ENCODE results near the gene MYO6. TPM values are rescaled to one million over a fixed set of nuclear protein-coding genes. Genes with fewer than 3 reads are reported as not detected.

Gene MYO6
- total and polyA plus RNA-seq, 12 donors = 11.1 to 27.1 (median 16.2) TPM

DNA sequence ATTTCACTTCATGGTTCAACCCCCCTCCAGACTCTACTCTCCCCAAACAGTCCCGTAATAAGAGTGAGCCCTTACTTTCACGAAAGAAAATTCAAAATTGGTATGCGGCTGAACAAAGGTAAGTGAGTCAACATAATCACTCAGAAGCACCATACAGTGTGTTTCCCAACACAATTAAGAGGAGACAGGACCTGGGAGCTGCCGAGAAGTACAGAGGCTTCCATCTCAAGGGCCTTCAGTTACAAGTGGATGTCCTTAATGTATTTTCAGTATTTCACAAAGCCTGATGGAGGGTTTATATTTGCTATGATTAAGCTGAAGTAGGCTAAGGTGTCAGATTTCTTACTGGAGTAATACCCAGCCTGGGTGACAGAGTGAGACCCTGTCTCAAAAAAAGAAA lies 51.1 kb downstream of the MYO6 start:
- Histone ChIP-seq H3K9me3 (replicated peaks in 1 of 3) (no peaks in the 10 kb centered on the region), H3K4me3 (no peak overlapping the region), H3K27ac (no peak overlapping the region), H3K36me3 (replicated peaks in 1 of 2) (no peaks in the 10 kb centered on the region), H3K27me3 (no peaks in the 10 kb centered on the region), H3K4me1 (replicated peaks in 1 of 2) (peaks cover 0 to 7% of the 10 kb centered on the region in 2 donors)
- 95 to 96% (median 95%) methylated on average over 4 of the region's 4 CpGs for WGBS, 4 donors
- intact Hi-C loops (cut with DNase I) = no loop called here
- DNase-seq = no peak
- TF ChIP-seq, protein P1, sequence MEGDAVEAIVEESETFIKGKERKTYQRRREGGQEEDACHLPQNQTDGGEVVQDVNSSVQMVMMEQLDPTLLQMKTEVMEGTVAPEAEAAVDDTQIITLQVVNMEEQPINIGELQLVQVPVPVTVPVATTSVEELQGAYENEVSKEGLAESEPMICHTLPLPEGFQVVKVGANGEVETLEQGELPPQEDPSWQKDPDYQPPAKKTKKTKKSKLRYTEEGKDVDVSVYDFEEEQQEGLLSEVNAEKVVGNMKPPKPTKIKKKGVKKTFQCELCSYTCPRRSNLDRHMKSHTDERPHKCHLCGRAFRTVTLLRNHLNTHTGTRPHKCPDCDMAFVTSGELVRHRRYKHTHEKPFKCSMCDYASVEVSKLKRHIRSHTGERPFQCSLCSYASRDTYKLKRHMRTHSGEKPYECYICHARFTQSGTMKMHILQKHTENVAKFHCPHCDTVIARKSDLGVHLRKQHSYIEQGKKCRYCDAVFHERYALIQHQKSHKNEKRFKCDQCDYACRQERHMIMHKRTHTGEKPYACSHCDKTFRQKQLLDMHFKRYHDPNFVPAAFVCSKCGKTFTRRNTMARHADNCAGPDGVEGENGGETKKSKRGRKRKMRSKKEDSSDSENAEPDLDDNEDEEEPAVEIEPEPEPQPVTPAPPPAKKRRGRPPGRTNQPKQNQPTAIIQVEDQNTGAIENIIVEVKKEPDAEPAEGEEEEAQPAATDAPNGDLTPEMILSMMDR (IDR thresholded peaks at IDR 0.05) = no peak
- no peak for TF ChIP-seq POLR2A (IDR thresholded peaks at IDR 0.05)

DNA sequence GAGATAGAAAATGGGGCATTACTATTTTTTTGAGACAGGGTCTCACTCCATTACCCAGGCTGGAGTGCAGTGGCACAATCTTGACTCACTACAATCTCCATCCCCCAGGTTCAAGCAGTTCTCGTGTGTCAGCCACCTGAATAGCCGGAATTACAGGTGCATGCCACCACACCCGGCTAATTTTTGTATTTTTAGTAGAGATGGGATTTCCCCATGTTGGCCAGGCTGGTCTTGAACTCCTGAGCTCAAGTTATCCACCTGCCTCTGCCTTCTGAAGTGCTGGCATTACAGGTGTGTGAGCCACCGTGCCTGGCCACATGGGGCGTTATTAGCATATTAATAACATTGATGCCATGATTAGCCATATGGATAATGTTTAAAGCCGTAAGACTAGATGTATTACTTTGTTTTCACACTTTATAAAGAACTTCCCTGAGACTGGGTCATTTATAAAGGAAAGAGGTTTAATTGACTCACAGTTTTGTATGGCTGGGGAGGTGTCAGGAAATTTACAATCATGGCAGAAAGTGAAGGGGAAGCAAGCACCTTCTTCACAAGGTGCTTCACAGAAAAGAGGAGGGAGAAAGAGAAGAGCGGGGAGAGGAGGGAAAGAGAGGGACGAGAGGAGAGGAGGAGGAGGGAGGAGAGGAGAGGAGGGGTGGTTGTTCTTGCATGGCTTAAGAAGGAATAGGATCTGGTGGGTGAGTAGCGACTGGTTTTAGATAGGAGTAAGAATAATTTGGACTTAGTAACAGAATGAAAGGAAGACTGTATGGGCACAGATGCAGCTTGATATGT lies 51.9 kb downstream of the MYO6 start:
- Histone ChIP-seq H3K36me3 (replicated peaks in 1 of 2) (no peaks in the 10 kb centered on the region), H3K9me3 (replicated peaks in 1 of 3) (no peaks in the 10 kb centered on the region), H3K4me3 (no peak overlapping the region), H3K27ac (no peak overlapping the region), H3K27me3 (no peaks in the 10 kb centered on the region), H3K4me1 (replicated peaks in 1 of 2) (peaks cover 0 to 7% of the 10 kb centered on the region in 2 donors)
- DNase-seq = no peak
- intact Hi-C loops (cut with DNase I) = no loop called here
- TF ChIP-seq, protein P1 (IDR thresholded peaks at IDR 0.05) = no peak
- TF ChIP-seq POLR2A (IDR thresholded peaks at IDR 0.05) = no peak
- 92 to 95% (median 95%) methylated on average over 9 of the region's 9 CpGs for WGBS, 4 donors

DNA sequence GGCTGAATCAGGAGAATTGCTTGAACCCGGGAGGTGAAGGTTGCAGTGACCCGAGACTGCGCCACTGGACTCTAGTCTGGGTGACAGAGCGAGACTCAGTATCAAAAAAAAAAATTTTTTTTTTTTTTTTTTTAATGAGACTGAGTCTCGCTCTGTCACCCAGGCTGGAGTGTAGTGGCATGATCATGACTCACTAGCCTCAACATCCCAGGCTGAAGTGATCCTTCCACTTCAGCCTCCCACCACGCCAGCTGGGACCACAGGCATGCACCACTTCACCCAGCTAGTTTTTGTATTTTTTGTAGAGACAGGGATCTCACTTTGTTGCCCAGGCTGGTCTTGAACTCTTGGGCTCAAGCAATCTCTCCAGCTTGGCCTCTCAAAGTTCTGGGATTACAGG lies 53.3 kb downstream of the MYO6 start:
- no peaks in the 10 kb centered on the region for H3K9me3 ChIP-seq (replicated peaks in 1 of 3)
- H3K4me3 ChIP-seq = no peak overlapping the region
- DNase-seq = no peak
- no peaks in the 10 kb centered on the region for H3K27me3 ChIP-seq
- intact Hi-C loops (cut with DNase I) = no loop called here
- WGBS, 4 donors = 93 to 100% (median 96%) methylated on average over 6 of the region's 6 CpGs
- no peak for TF ChIP-seq POLR2A (IDR thresholded peaks at IDR 0.05)
- TF ChIP-seq, protein P1 (IDR thresholded peaks at IDR 0.05) = no peak
- no peak overlapping the region for H3K27ac ChIP-seq
- H3K36me3 ChIP-seq (replicated peaks in 1 of 2) = no peaks in the 10 kb centered on the region
- H3K4me1 ChIP-seq (replicated peaks in 1 of 2) = peaks cover 0 to 7% of the 10 kb centered on the region in 2 donors

DNA sequence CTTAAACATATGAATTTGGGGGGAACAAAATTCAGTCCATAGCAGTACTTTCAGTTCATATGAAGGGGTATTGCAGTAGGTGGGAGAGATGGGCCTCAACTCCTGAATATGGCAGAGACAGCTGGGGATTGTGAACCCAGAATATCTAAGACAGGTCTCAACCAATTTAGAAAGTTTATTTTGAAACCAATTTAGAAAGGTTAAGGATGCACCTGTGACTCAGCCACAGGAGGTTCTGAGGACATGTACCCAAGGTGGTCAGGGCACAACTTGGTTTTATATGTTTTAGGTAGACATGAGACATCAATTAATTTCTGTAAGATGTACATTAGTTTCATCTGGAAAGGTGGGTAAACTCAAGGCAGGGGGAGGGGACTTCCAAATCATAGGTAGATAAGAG lies 59.5 kb downstream of the MYO6 start:
- Histone ChIP-seq H3K27me3 (no peaks in the 10 kb centered on the region), H3K36me3 (replicated peaks in 1 of 2) (no peaks in the 10 kb centered on the region), H3K9me3 (replicated peaks in 1 of 3) (no peaks in the 10 kb centered on the region), H3K4me3 (no peak overlapping the region), H3K27ac (no peak overlapping the region), H3K4me1 (replicated peaks in 1 of 2) (no peaks in the 10 kb centered on the region)
- no peak for DNase-seq
- intact Hi-C loops (cut with DNase I) = no loop called here
- TF ChIP-seq, protein P1 (IDR thresholded peaks at IDR 0.05) = no peak
- TF ChIP-seq POLR2A (IDR thresholded peaks at IDR 0.05) = no peak

Measured in adrenal gland (tissue), 12 donors.